Measurements from ENCODE around the gene NOTCH4. TPM values are rescaled to one million over a fixed set of nuclear protein-coding genes. Genes with fewer than 3 reads are reported as not detected.

NOTCH4 gene
- total and polyA plus RNA-seq, 2 of the 4 experiments (the other 2 are of a cell fraction) = 0.96 to 1.3 TPM

DNA sequence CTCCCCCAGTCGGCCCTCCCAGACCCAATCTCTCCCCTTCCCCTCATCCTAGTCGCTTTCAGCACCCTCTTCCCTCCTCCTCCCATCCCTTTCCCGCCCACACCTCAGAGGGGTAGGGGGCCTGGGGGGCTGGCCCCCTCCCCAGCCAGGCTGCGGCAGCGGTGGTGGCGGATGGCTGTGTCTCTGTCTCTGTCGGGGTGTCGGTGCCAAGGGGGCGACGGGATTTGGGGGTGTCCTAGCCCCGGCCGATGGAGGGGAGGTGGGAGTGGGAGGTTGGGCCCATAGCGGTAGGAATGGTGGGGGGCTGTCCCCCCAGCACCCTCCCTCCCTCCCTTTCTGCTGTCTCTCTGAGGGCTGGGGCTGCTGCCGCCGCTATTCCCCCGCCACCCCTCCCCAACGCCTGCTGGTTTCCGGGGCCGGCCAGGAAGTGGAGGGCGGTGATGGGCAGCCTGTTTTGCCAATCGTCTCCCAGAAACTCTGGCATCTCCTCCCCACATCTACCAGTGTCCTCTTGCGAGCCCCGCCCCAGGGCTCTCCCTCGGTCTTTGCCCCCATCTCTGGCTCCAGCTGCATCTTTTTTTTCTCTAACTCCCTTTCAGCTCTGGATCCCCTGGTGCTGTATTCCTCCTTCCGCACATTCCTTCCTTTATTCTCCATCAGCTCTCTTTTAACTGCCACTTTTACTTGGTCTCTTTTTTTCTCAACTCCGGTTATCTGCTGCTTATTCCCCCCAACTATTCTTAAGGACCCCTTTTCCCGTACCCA is 48.0 kb downstream of the NOTCH4 start, which contains the start of gene AGPAT1:
Gene AGPAT1, minus strand, starts transcription at position 374 of the 765 bp plus-strand sequence. CDS start 4,588 bp downstream, outside the sequence.
- POLR2A ChIA-PET (ENCODE audit: unreplicated experiment) = interaction anchor here (0.6 kb wide), 1 partner anchor 495 kb away, joined by 3 read pairs; no protein-coding TSS in a partner anchor

More for the DNA sequence above, 48.0 kb downstream of the NOTCH4 start, which contains the start of gene AGPAT1:
- H3K4me3 ChIP-seq (ENCODE audit: insufficient read depth, low read depth, low read length) = peak within 1 kb of the TSS; percentile 76
- BruUV-seq (replicated peaks) = no TSS peak
- CTCF ChIA-PET = no interaction called here
- peak within 1 kb of the TSS; percentile 96 for H3K27ac ChIP-seq (ENCODE audit: insufficient read depth, low read length)
- intact Hi-C loops (cut with micrococcal nuclease) (loop anchor here (1.0 to 5.0 kb wide), 3 partner anchors 23 to 59 kb away; no protein-coding TSS in a partner anchor), in situ Hi-C loops (cut with MboI; ENCODE audit: low sequenced_read_pairs) (loop anchor here (10.0 to 25.0 kb wide), 2 partner anchors 201 to 786 kb away; partner anchors contain the start of genes BRD2, DXO and HLA-DMA), dilution Hi-C loops (cut with HindIII; ENCODE audit: low sequenced_read_pairs, unreplicated experiment) (no loop called here)
- H3K4ac ChIP-seq (ENCODE audit: low read depth, low read length) = peak within 1 kb of the TSS; percentile 96
- peak within 1 kb of the TSS; percentile 90 for H2BK5ac ChIP-seq (ENCODE audit: low read depth, low read length, poor library complexity, severe bottlenecking)
- peak within 1 kb of the TSS; percentile 70 for H3K18ac ChIP-seq (ENCODE audit: low read depth, low read length)
- H2AK5ac ChIP-seq (ENCODE audit: low read depth, low read length) = peak within 1 kb of the TSS; percentile 97
- ATAC-seq (ENCODE audit: low read depth) (peak; percentile 62), DNase-seq (peak; percentile 96)
- peak within 1 kb of the TSS; percentile 35; the same call in 2 of the 3 replicates for H2BK15ac ChIP-seq (ENCODE audit: low read depth, low read length)
- peak within 1 kb of the TSS; percentile 95 for H3K9ac ChIP-seq (ENCODE audit: low read depth, low read length)
- peak within 1 kb of the TSS; percentile 92 for H3K23ac ChIP-seq (ENCODE audit: low read depth, low read length)
- peak within 1 kb of the TSS; percentile 77 for H4K5ac ChIP-seq (ENCODE audit: low read depth, low read length)
- H3K4me1 ChIP-seq (ENCODE audit: control insufficient read depth, insufficient read depth, low read length) = peaks cover 5% of the 10 kb centered on the region
- H4K20me1 ChIP-seq (ENCODE audit: insufficient read depth, low read length) = peaks cover 3% of the 10 kb centered on the region; the same call in 1 of the 2 replicates
- peak within 1 kb of the TSS; percentile 9; the same call in 1 of the 2 replicates for H2BK20ac ChIP-seq (ENCODE audit: low read depth, low read length)
- H3K4me2 ChIP-seq (ENCODE audit: low read depth, low read length) = peak within 1 kb of the TSS; percentile 98
- peaks cover 30% of the 10 kb centered on the region for H3K9me1 ChIP-seq (ENCODE audit: insufficient read depth, low read length)
- peak within 1 kb of the TSS; percentile 55 to 89 for H4K8ac ChIP-seq (ENCODE audit: low read depth in 2 of 2, low read length in 2 of 2)
- H4K91ac ChIP-seq (ENCODE audit: insufficient read depth, low read depth, low read length) = peak within 1 kb of the TSS; percentile 82
- TF ChIP-seq FOS (IDR thresholded peaks at IDR 0.05; ENCODE audit: low read depth, low read length) (no peak), BHLHE40 (IDR thresholded peaks at IDR 0.05; ENCODE audit: low read depth, low read length) (no peak), MAZ (IDR thresholded peaks at IDR 0.05; ENCODE audit: borderline replicate concordance, low read depth, low read length) (peak; percentile 97), NFE2L2 (IDR thresholded peaks at IDR 0.05; ENCODE audit: low read depth, low read length) (no peak)
- TF ChIP-seq, protein P1, sequence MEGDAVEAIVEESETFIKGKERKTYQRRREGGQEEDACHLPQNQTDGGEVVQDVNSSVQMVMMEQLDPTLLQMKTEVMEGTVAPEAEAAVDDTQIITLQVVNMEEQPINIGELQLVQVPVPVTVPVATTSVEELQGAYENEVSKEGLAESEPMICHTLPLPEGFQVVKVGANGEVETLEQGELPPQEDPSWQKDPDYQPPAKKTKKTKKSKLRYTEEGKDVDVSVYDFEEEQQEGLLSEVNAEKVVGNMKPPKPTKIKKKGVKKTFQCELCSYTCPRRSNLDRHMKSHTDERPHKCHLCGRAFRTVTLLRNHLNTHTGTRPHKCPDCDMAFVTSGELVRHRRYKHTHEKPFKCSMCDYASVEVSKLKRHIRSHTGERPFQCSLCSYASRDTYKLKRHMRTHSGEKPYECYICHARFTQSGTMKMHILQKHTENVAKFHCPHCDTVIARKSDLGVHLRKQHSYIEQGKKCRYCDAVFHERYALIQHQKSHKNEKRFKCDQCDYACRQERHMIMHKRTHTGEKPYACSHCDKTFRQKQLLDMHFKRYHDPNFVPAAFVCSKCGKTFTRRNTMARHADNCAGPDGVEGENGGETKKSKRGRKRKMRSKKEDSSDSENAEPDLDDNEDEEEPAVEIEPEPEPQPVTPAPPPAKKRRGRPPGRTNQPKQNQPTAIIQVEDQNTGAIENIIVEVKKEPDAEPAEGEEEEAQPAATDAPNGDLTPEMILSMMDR (conservative IDR thresholded peaks at IDR 0.05; ENCODE audit: low read depth, low read length) = 0 out of 2 replicates have a peak, but pooled peaks have one; percentile 4
- H3K9me3 ChIP-seq (ENCODE audit: control insufficient read depth, insufficient read depth, low read length) = no peaks in the 10 kb centered on the region
- 1% methylated on average over 10 of the region's 27 CpGs; no CpG with 5 or more reads in 1 of the 2 experiments for WGBS, 2 experiments (ENCODE audit: extremely low coverage in 2 of 2, insufficient read length in 1 of 2)
- H3K14ac ChIP-seq (replicated peaks; ENCODE audit: low read depth, low read length) = peak within 1 kb of the TSS; percentile 87
- peak within 1 kb of the TSS; percentile 65 for H2BK120ac ChIP-seq (ENCODE audit: low read depth, low read length)
- no peaks in the 10 kb centered on the region for H3K27me3 ChIP-seq (ENCODE audit: control insufficient read depth, insufficient read depth, low read length)
- peak within 1 kb of the TSS; percentile 93 for H2AFZ ChIP-seq (replicated peaks; ENCODE audit: low read length, poor library complexity)
- H3K79me1 ChIP-seq (ENCODE audit: low read depth in 1 of 2, low read length in 2 of 2) = peaks cover 35 to 65% of the 10 kb centered on the region in 2 experiments
- peaks cover 8% of the 10 kb centered on the region for H3K36me3 ChIP-seq (ENCODE audit: control insufficient read depth, insufficient read depth, low read length)
- H3K56ac ChIP-seq (ENCODE audit: extremely low read depth, insufficient read depth, low read length) = peak within 1 kb of the TSS; percentile 91
- peak within 1 kb of the TSS; percentile 99 for H2AK9ac ChIP-seq (replicated peaks; ENCODE audit: low read depth, low read length, poor library complexity)
